Ovary (tissue), 3 donors: ENCODE measurements around the gene ZNF80.

Experiments
- EP300 ChIP-seq: sonication (generic); formaldehyde crosslinking; IDR thresholded peaks from one replicate; pipeline ENCODE4 v1.6.1; 2017; ENCODE audit warnings: antibody characterized with exemption
- POLR2A ChIP-seq: fragments of 450-650 bp; IDR thresholded peaks from one replicate; pipeline ENCODE4 v1.6.1; 2017; ENCODE audit warnings: antibody characterized with exemption, mild to moderate bottlenecking, moderate library complexity
- TF ChIP-seq, protein P1 (sequence below), 3 donors: fragments of 450-650 bp in 2 of 3; fragments of 200-600 bp in 1 of 3; IDR thresholded peaks; one replicate each; pipeline versions ENCODE4 v1.5.1 to v1.8.0; 2016 to 2022; ENCODE audit warnings: antibody characterized with exemption in 3 of 3, mild to moderate bottlenecking in 1 of 3
- donor health status: DM: no; HTN: no; CAD: no.

DNA sequence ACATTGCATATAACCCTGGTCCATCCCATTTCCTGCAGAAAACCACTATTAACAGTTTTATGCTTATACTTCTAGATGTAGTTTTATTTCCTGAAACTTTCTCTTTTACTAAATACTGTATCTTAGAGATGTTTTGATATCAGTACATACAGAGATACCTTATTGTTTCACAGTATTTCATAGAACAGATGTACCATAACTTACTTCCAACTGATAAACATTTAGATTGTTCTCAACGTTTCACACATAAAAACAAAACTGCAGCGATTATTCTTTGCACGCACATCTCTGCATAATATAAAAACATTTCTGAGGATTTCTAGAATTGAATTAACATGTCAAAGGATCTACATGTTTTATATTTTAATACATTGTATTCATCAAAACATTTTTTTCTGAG is 2.6 kb downstream of the ZNF80 start:
- TF ChIP-seq, protein P1, sequence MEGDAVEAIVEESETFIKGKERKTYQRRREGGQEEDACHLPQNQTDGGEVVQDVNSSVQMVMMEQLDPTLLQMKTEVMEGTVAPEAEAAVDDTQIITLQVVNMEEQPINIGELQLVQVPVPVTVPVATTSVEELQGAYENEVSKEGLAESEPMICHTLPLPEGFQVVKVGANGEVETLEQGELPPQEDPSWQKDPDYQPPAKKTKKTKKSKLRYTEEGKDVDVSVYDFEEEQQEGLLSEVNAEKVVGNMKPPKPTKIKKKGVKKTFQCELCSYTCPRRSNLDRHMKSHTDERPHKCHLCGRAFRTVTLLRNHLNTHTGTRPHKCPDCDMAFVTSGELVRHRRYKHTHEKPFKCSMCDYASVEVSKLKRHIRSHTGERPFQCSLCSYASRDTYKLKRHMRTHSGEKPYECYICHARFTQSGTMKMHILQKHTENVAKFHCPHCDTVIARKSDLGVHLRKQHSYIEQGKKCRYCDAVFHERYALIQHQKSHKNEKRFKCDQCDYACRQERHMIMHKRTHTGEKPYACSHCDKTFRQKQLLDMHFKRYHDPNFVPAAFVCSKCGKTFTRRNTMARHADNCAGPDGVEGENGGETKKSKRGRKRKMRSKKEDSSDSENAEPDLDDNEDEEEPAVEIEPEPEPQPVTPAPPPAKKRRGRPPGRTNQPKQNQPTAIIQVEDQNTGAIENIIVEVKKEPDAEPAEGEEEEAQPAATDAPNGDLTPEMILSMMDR (IDR thresholded peaks at IDR 0.05): no peak
- TF ChIP-seq EP300: no peak
- no peak for TF ChIP-seq POLR2A
